ENCODE results near the gene CCNH. TPM values are rescaled to one million over a fixed set of nuclear protein-coding genes. Genes with fewer than 3 reads are reported as not detected.

Gene CCNH
- total and polyA plus RNA-seq, 2 of the 4 experiments (the other 2 are of a cell fraction), result 37.4 to 100 TPM

DNA sequence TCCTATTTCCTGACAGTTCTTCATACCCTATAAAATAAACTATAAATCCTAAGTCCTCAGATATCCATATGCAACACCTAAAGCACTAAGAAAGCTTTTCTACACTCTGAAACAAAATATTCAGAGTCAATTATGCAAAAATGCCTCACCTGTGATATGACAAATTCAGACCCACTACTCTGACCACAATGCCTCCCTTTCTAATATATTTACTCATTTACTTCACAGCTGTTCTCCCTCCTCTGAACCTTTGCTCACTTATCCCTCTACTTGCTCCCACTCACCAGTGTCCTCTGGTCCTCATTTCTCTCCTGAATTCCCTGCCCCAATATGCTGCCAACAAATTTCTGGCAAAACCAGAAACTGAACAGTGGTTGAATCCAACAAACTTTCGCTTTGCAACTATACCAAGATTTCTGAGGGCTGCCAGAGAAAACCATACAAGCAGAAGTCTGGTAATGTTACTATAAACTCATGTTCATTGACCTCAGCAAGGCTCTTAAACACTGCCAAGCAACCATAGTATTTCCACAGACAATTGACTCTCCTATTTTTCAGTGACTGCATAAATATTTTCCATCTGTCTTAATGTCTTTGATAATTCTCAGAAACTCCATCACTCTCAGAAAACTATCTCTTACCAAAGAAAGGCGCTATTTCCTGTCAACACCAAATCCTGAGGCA is 7.1 kb downstream of the CCNH start:
- Histone ChIP-seq H3K4ac (ENCODE audit: low read depth, low read length) (no peak overlapping the region), H3K9ac (ENCODE audit: low read depth, low read length) (no peak overlapping the region), H2BK120ac (ENCODE audit: low read depth, low read length) (no peak overlapping the region), H4K8ac (ENCODE audit: low read depth in 2 of 2, low read length in 2 of 2) (no peak overlapping the region), H2BK20ac (ENCODE audit: low read depth, low read length) (no peak overlapping the region), H3K18ac (ENCODE audit: low read depth, low read length) (no peak overlapping the region), H3K56ac (ENCODE audit: extremely low read depth, insufficient read depth, low read length) (no peak overlapping the region), H4K20me1 (ENCODE audit: insufficient read depth, low read length) (no peaks in the 10 kb centered on the region; the same call in 1 of the 2 replicates), H3K14ac (replicated peaks; ENCODE audit: low read depth, low read length) (no peak overlapping the region), H3K9me3 (ENCODE audit: control insufficient read depth, insufficient read depth, low read length) (peaks cover 2% of the 10 kb centered on the region; the same call in 1 of the 2 replicates), H3K23ac (ENCODE audit: low read depth, low read length) (no peak overlapping the region), H4K5ac (ENCODE audit: low read depth, low read length) (no peak overlapping the region; the same call in 1 of the 2 replicates), H3K36me3 (ENCODE audit: control insufficient read depth, insufficient read depth, low read length) (peaks cover 13% of the 10 kb centered on the region), H3K9me1 (ENCODE audit: insufficient read depth, low read length) (no peaks in the 10 kb centered on the region), H3K4me2 (ENCODE audit: low read depth, low read length) (no peak overlapping the region), H2AFZ (replicated peaks; ENCODE audit: low read length, poor library complexity) (no peak overlapping the region), H2AK9ac (replicated peaks; ENCODE audit: low read depth, low read length, poor library complexity) (no peak overlapping the region), H4K91ac (ENCODE audit: insufficient read depth, low read depth, low read length) (no peak overlapping the region), H2BK15ac (ENCODE audit: low read depth, low read length) (no peak overlapping the region), H3K4me3 (ENCODE audit: insufficient read depth, low read depth, low read length) (no peak overlapping the region), H2BK5ac (ENCODE audit: low read depth, low read length, poor library complexity, severe bottlenecking) (no peak overlapping the region), H2AK5ac (ENCODE audit: low read depth, low read length) (no peak overlapping the region), H3K27me3 (ENCODE audit: control insufficient read depth, insufficient read depth, low read length) (no peaks in the 10 kb centered on the region), H3K27ac (ENCODE audit: insufficient read depth, low read length) (no peak overlapping the region), H3K79me1 (ENCODE audit: low read depth in 1 of 2, low read length in 2 of 2) (peaks cover 14 to 32% of the 10 kb centered on the region in 2 experiments), H3K4me1 (ENCODE audit: control insufficient read depth, insufficient read depth, low read length) (no peaks in the 10 kb centered on the region)
- ATAC-seq (ENCODE audit: low read depth), result no peak
- dilution Hi-C loops (cut with HindIII; ENCODE audit: low sequenced_read_pairs, unreplicated experiment), result no loop called here
- ChIA-PET CTCF (interaction anchor here (1.3 kb wide), 1 partner anchor 335 kb away, joined by 5 read pairs; no protein-coding TSS in a partner anchor), POLR2A (ENCODE audit: unreplicated experiment) (no interaction called here)
- intact Hi-C loops (cut with micrococcal nuclease), result no loop called here
- BruUV-seq (replicated peaks), result no TSS peak
- DNase-seq, result no peak
- WGBS, 2 experiments (ENCODE audit: extremely low coverage in 2 of 2, insufficient read length in 1 of 2), result 100% methylated on average over 1 of the region's 2 CpGs; no CpG with 5 or more reads in 1 of the 2 experiments
- in situ Hi-C loops (cut with MboI; ENCODE audit: low sequenced_read_pairs), result loop anchor here (25.0 kb wide), 1 partner anchor 493 kb away; no protein-coding TSS in a partner anchor
- TF ChIP-seq CHD1 (IDR thresholded peaks at IDR 0.05; ENCODE audit: low read depth, low read length) (no peak), FOS (IDR thresholded peaks at IDR 0.05; ENCODE audit: low read depth, low read length) (no peak), RAD21 (IDR thresholded peaks at IDR 0.05; ENCODE audit: low read length) (no peak), SMC3 (IDR thresholded peaks at IDR 0.05; ENCODE audit: low read depth, low read length) (no peak), RFX5 (IDR thresholded peaks at IDR 0.05; ENCODE audit: low read depth, low read length) (no peak), MAFK (IDR thresholded peaks at IDR 0.05; ENCODE audit: low read depth, low read length) (no peak), NFE2L2 (IDR thresholded peaks at IDR 0.05; ENCODE audit: low read depth, low read length) (no peak), POLR2A (IDR thresholded peaks at IDR 0.05; ENCODE audit: low read depth, low read length) (no peak; the same call in 1 of the 2 replicates), ELK1 (IDR thresholded peaks at IDR 0.05; ENCODE audit: borderline replicate concordance, low read depth, low read length) (no peak), RCOR1 (IDR thresholded peaks at IDR 0.05; ENCODE audit: insufficient replicate concordance, low read length) (no peak)
- TF ChIP-seq, protein P1, sequence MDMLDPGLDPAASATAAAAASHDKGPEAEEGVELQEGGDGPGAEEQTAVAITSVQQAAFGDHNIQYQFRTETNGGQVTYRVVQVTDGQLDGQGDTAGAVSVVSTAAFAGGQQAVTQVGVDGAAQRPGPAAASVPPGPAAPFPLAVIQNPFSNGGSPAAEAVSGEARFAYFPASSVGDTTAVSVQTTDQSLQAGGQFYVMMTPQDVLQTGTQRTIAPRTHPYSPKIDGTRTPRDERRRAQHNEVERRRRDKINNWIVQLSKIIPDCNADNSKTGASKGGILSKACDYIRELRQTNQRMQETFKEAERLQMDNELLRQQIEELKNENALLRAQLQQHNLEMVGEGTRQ (IDR thresholded peaks at IDR 0.05; ENCODE audit: low read depth, low read length), result no peak

Data from IMR-90 (cell line).